H1 (cell line): Measurements from ENCODE around the gene DENND2C.

Experiments used
- CBX8 ChIP-seq: fragments of 300-800, 300-1000 bp; sonication (generic); IDR thresholded peaks from 2 replicates; pipeline ENCODE4 v1.7.1; 2016; ENCODE audit warnings: low read depth, low read length, borderline replicate concordance
- CEBPB ChIP-seq: IDR thresholded peaks from 2 replicates; pipeline ENCODE4 v1.6.1; 2012; ENCODE audit warnings: low read depth, low read length
- HDAC2 ChIP-seq, 2 experiments: fragments of 300-600 bp in 1 of 2; sonication (generic) in 1 of 2; IDR thresholded peaks; 2 replicates each; pipeline ENCODE4 v1.6.1; 2011 to 2012; ENCODE audit warnings: low read depth in 2 of 2, low read length in 2 of 2, mild to moderate bottlenecking in 2 of 2, moderate library complexity in 2 of 2, borderline replicate concordance in 1 of 2, inconsistent platforms in 1 of 2
- POLR2A ChIP-seq, 2 experiments: IDR thresholded peaks; 1 replicate in 1 of 2; 2 replicates in 1 of 2; pipeline ENCODE4 v1.6.1; 2011; ENCODE audit warnings: low read depth in 2 of 2, low read length in 2 of 2, mild to moderate bottlenecking in 2 of 2; ENCODE audit errors: control extremely low read depth in 1 of 2
- SIN3A ChIP-seq, 2 experiments: IDR thresholded peaks in 1 of 2; conservative IDR thresholded peaks in 1 of 2; 2 replicates each; pipeline ENCODE4 v1.6.1; 2011 to 2012; ENCODE audit warnings: low read length in 2 of 2, improper control_type of control experiment in 1 of 2, low read depth in 1 of 2, mild to moderate bottlenecking in 1 of 2
- SP2 ChIP-seq: IDR thresholded peaks from 2 replicates; pipeline ENCODE4 v1.6.1; 2012; ENCODE audit warnings: mild to moderate bottlenecking, low read length, inconsistent platforms
- TAF1 ChIP-seq: IDR thresholded peaks from 2 replicates; pipeline ENCODE4 v1.6.1; 2011; ENCODE audit warnings: mild to moderate bottlenecking, low read depth, low read length
- TF ChIP-seq, protein P1 (sequence below), 3 experiments: IDR thresholded peaks; 1 replicate in 2 of 3; 2 replicates in 1 of 3; pipeline versions ENCODE4 v1.5.1 to v1.6.1; 2011; ENCODE audit warnings: low read length in 3 of 3, mild to moderate bottlenecking in 3 of 3, inconsistent platforms in 2 of 3, low read depth in 1 of 3, moderate library complexity in 1 of 3; ENCODE audit not compliant: insufficient read depth in 1 of 3; ENCODE audit errors: control extremely low read depth in 1 of 3
- TF ChIP-seq, protein P2 (sequence below): IDR thresholded peaks from 2 replicates; pipeline ENCODE4 v1.6.1; 2012; ENCODE audit warnings: low read length, inconsistent platforms

DNA sequence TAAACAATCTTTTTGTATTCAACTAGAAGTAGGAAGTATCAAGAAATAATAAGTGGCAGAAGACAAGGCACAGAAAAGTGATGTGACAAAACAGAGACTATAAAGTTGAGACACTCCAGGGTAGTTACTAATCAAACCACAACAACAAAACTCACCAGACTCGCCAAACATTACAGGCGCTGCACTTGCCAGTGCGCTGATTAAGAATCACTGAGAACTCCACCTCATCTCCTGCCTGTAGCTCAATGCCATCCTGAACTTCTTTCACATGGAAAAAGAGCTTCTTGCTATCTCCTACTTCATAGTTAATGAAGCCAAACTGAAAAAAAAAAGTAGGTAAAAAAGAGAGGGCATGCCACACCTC, 49.6 kb upstream of the DENND2C start:
- TF ChIP-seq, protein P1, sequence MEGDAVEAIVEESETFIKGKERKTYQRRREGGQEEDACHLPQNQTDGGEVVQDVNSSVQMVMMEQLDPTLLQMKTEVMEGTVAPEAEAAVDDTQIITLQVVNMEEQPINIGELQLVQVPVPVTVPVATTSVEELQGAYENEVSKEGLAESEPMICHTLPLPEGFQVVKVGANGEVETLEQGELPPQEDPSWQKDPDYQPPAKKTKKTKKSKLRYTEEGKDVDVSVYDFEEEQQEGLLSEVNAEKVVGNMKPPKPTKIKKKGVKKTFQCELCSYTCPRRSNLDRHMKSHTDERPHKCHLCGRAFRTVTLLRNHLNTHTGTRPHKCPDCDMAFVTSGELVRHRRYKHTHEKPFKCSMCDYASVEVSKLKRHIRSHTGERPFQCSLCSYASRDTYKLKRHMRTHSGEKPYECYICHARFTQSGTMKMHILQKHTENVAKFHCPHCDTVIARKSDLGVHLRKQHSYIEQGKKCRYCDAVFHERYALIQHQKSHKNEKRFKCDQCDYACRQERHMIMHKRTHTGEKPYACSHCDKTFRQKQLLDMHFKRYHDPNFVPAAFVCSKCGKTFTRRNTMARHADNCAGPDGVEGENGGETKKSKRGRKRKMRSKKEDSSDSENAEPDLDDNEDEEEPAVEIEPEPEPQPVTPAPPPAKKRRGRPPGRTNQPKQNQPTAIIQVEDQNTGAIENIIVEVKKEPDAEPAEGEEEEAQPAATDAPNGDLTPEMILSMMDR (IDR thresholded peaks at IDR 0.05; ENCODE audit: control extremely low read depth in 1 of 3, insufficient read depth in 1 of 3, low read depth in 1 of 3, low read length in 3 of 3), result no peak
- TF ChIP-seq HDAC2 (IDR thresholded peaks at IDR 0.05; ENCODE audit: borderline replicate concordance in 1 of 2, low read depth in 2 of 2, low read length in 2 of 2) (no peak), CBX8 (no peak), TAF1 (no peak), POLR2A (IDR thresholded peaks at IDR 0.05; ENCODE audit: control extremely low read depth in 1 of 2, low read depth in 2 of 2, low read length in 2 of 2) (no peak), SIN3A (conservative IDR thresholded peaks at IDR 0.05 in 1 of 2, IDR thresholded peaks at IDR 0.05 in 1 of 2; ENCODE audit: low read depth in 1 of 2, low read length in 2 of 2) (no peak), CEBPB (no peak), SP2 (no peak)
- TF ChIP-seq, protein P2, sequence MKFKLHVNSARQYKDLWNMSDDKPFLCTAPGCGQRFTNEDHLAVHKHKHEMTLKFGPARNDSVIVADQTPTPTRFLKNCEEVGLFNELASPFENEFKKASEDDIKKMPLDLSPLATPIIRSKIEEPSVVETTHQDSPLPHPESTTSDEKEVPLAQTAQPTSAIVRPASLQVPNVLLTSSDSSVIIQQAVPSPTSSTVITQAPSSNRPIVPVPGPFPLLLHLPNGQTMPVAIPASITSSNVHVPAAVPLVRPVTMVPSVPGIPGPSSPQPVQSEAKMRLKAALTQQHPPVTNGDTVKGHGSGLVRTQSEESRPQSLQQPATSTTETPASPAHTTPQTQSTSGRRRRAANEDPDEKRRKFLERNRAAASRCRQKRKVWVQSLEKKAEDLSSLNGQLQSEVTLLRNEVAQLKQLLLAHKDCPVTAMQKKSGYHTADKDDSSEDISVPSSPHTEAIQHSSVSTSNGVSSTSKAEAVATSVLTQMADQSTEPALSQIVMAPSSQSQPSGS, result no peak
